Upper lobe of right lung (tissue), 1 donor: ENCODE results near the gene INHBB. TPM values are rescaled to one million over a fixed set of nuclear protein-coding genes. Genes with fewer than 3 reads are reported as not detected.

Source experiments
- ATAC-seq: fragments of 200-7000 bp; cut with Tn5 transposase; one replicate; pipeline ENCODE4 v1.9.1; 2020; ENCODE audit warnings: mild to moderate bottlenecking, moderate library complexity
- DNase-seq: peaks from one replicate; pipeline ENCODE4 v3.0.0-alpha.2; 2020
- H3K27ac ChIP-seq: fragments of 200-600 bp; one replicate; pipeline ENCODE4 v1.8.0; 2022
- H3K27me3 ChIP-seq: fragments of 200-600 bp; one replicate; pipeline ENCODE4 v1.8.0; 2022; ENCODE audit warnings: mild to moderate bottlenecking
- H3K36me3 ChIP-seq: fragments of 200-600 bp; one replicate; pipeline ENCODE4 v1.8.0; 2022
- H3K4me1 ChIP-seq: fragments of 200-600 bp; one replicate; pipeline ENCODE4 v1.8.0; 2022
- H3K4me3 ChIP-seq: fragments of 200-600 bp; one replicate; pipeline ENCODE4 v1.8.0; 2022; ENCODE audit warnings: mild to moderate bottlenecking
- H3K9me3 ChIP-seq: fragments of 200-600 bp; one replicate; pipeline ENCODE4 v1.8.0; 2022
- CTCF ChIP-seq: fragments of 200-600 bp; IDR thresholded peaks from one replicate; pipeline ENCODE4 v1.8.0; 2022; ENCODE audit warnings: antibody characterized with exemption
- intact Hi-C: fragments of 100-400 bp; cut with DNase I; formaldehyde crosslinking; loops from one replicate; pipeline ENCODE4 v1.11.0; 2022
- total RNA-seq: library from RNA; stranded (reverse); fragmentation: NEBNext Ultra II Directional; extraction: Animal tissue kit (Norgen Biotek cat#: 25700); gene quantifications from one replicate; pipeline ENCODE4 v1.2.1, GENCODE V29; 2021
- donor health status: DM: no; HTN: yes; CAD: no; lungs with severe emphysema.

The INHBB gene
- total RNA-seq, 1 donor from 2014 or later, result 12.3 TPM

- H3K27me3 ChIP-seq, result peaks cover 32% of the 10 kb centered on the region
- ATAC-seq, result no peak
- no peak for DNase-seq
- peaks cover 28% of the 10 kb centered on the region for H3K4me1 ChIP-seq
- H3K36me3 ChIP-seq, result no peaks in the 10 kb centered on the region
- no peak for TF ChIP-seq CTCF
- H3K27ac ChIP-seq, result no peak overlapping the region
- H3K4me3 ChIP-seq, result peak overlapping the region; percentile 49
- no peaks in the 10 kb centered on the region for H3K9me3 ChIP-seq
- intact Hi-C loops, result no loop called here
Measured at GRCh38 chr2:120347396-120348060, 1.6 kb downstream of the INHBB start.

DNA sequence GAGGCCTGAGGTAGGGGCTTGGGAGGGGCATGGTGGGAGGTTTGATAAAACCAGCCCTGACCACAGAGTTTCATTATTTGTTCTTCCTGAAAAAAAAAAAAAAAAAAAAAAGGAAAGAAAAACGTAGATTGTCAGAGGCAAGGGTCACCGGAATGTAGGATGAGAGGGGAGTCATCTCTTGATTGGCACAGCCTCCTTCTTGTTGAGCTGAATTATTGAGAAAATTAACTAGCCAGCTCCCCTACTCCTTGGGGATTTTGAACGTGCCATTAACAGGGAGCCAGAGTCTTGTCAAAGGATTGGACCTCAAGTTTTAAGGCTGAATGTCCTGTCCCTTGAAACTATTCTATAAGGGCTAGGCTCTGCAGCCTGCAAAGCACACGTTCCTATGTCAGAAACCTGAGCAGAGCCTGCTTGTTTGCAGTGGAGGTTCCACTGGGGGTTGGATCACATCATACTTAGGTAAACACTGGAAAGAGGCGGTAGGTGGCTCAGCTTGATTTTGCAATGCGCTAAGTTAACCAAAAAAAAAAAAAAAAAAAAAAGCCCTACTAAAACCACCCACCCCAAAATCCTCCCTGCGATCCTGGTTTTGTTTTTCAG lies 2.3 kb downstream of the INHBB start:
- Histone ChIP-seq H3K36me3 (no peaks in the 10 kb centered on the region), H3K27me3 (peaks cover 25% of the 10 kb centered on the region), H3K4me3 (no peak overlapping the region), H3K4me1 (peaks cover 25% of the 10 kb centered on the region), H3K9me3 (no peaks in the 10 kb centered on the region), H3K27ac (no peak overlapping the region)
- ATAC-seq (peak; percentile 46), DNase-seq (no peak)
- no peak for TF ChIP-seq CTCF
- intact Hi-C loops, result no loop called here

- no peak overlapping the region for H3K4me3 ChIP-seq
- H3K27me3 ChIP-seq, result peaks cover 21% of the 10 kb centered on the region
- DNase-seq, result no peak
- ATAC-seq, result no peak
- intact Hi-C loops, result no loop called here
- H3K9me3 ChIP-seq, result no peaks in the 10 kb centered on the region
- no peak for TF ChIP-seq CTCF
- H3K4me1 ChIP-seq, result peaks cover 18% of the 10 kb centered on the region
- H3K36me3 ChIP-seq, result no peaks in the 10 kb centered on the region
- no peak overlapping the region for H3K27ac ChIP-seq
Measured at GRCh38 chr2:120348737-120349439, 3.0 kb downstream of the INHBB start.

DNA sequence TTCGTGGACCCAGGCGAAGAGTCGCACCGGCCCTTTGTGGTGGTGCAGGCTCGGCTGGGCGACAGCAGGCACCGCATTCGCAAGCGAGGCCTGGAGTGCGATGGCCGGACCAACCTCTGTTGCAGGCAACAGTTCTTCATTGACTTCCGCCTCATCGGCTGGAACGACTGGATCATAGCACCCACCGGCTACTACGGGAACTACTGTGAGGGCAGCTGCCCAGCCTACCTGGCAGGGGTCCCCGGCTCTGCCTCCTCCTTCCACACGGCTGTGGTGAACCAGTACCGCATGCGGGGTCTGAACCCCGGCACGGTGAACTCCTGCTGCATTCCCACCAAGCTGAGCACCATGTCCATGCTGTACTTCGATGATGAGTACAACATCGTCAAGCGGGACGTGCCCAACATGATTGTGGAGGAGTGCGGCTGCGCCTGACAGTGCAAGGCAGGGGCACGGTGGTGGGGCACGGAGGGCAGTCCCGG lies 3.5 kb downstream of the INHBB start:
- peaks cover 15% of the 10 kb centered on the region for H3K4me1 ChIP-seq
- H3K27me3 ChIP-seq, result peaks cover 15% of the 10 kb centered on the region
- DNase-seq, result no peak
- ATAC-seq, result no peak
- H3K27ac ChIP-seq, result no peak overlapping the region
- no peaks in the 10 kb centered on the region for H3K9me3 ChIP-seq
- no peak for TF ChIP-seq CTCF
- intact Hi-C loops, result no loop called here
- no peak overlapping the region for H3K4me3 ChIP-seq
- H3K36me3 ChIP-seq, result no peaks in the 10 kb centered on the region

GRCh38 chr2:120350080-120350479 lies 4.1 kb downstream of the INHBB start:
- H3K27ac ChIP-seq, result no peak overlapping the region
- ATAC-seq, result no peak
- intact Hi-C loops, result no loop called here
- H3K4me3 ChIP-seq, result no peak overlapping the region
- no peaks in the 10 kb centered on the region for H3K9me3 ChIP-seq
- TF ChIP-seq CTCF, result no peak
- no peak for DNase-seq
- peaks cover 9% of the 10 kb centered on the region for H3K27me3 ChIP-seq
- peaks cover 15% of the 10 kb centered on the region for H3K4me1 ChIP-seq
- no peaks in the 10 kb centered on the region for H3K36me3 ChIP-seq
